LoVo (cell line): ENCODE data around the gene RSPO3.
"Not testable (repeated sequence)": the region's sequence is repeated elsewhere in the genome, so short reads cannot be mapped to it uniquely, and the experiment has no call there.

Experiments used
- DNase-seq: peaks from one replicate; pipeline ENCODE4 v3.0.0-alpha.2; 2016; ENCODE audit warnings: low spot score

RSPO3 gene, protein sequence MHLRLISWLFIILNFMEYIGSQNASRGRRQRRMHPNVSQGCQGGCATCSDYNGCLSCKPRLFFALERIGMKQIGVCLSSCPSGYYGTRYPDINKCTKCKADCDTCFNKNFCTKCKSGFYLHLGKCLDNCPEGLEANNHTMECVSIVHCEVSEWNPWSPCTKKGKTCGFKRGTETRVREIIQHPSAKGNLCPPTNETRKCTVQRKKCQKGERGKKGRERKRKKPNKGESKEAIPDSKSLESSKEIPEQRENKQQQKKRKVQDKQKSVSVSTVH

DNA sequence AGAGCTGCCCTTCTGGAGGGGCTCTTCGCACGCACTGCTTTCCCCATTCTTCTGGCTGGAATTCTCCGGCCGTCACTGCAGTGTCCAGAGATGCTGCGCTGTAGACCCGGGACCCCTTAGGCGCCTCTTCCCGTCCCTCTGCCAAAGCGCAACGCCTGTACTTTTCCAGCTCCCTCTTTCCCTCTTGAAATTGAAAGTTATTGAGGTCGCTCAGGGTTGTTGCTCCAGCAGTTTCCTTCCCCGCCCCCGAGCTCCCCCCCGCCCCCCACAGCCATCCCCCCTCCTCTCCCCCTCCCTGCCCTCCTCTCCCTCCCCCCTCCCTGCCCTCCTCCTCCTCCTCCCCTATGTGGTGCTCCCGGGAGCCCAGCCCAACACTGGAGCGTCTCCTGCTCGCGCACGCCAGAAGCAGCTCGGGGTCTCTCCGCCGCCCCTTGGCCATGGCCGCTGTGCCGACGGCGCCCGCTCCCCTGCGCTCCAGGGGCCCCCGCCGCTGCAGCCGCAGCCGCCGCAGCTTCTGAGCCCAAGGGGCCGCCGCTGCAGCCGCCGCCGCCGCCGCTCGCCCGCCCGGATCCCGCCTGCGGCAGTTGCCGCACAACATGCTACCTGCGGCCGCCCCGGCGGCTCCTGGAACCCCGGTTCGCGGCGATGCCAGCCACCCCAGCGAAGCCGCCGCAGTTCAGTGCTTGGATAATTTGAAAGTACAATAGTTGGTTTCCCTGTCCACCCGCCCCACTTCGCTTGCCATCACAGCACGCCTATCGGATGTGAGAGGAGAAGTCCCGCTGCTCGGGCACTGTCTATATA is at the start of gene RSPO3:
RSPO3 (plus strand) TSS at position 374 of the 804 bp plus-strand sequence. CDS start 522 bp downstream, outside the sequence.
- no peak for DNase-seq

DNA sequence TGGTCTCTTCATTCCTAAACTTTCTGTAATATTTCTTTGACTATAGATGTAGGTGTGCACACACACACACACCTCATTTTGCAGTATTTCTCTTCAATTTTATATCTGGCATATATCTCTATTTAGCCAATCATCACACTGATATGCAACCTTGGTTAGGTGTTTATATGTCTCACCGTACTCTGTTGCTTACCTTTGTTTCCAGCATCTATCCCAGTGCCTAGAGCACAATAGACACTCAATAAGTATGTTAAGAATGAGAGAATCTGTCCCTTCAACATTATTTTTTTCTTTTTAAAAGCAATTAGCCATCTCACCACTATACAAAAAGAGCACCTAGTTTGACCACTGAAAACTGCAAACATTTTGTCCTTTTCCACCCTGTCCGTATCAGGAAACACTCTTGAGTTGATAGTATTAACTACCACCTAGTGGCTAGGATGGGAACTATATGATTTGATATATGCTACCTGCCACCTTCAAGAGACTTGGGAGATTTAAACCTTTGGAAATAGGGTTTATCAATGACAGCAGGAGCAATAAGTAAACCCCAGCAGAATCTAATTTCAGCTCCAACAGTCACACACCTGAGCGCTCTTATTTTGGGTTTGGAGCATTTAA is 48.7 kb upstream of the RSPO3 start:
- DNase-seq, result peak; percentile 19

DNA sequence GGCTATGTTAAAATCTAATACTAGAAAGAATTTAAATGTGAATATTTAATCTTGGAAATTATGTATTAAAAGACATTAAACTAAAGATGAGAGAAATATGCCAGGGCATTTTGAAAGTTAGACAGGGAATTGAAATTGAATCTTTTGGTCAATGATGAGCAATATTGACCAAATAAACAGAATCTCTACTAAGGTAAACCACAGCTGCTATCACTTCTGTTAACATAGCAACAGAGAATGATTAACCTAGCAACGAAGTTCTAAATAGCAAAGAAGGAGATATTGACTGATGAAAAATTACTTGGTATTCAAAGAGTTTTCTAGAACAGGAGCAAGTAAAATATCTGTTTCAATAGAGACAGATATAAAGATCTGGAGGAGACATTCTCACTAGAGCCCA is 45.2 kb upstream of the RSPO3 start:
- no peak for DNase-seq

DNA sequence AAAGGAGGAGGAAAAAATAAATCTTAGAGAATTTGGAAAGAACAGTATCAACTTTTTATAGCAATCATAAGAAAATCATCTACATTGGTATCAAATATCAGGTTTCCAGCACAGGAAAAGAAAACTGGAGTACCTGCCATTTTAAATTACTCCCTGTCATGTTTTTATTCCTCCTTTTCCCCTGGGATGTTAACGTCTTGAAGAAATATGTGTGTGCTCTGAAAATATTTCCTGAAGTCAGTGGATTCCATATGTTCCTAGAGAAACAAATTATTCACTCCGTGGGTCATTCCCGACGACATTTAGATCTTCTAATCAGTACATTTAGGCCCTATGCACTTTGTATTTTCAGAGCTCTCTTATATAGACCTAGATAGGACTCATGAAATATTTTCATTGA is 42.0 kb upstream of the RSPO3 start:
- DNase-seq, result no peak

DNA sequence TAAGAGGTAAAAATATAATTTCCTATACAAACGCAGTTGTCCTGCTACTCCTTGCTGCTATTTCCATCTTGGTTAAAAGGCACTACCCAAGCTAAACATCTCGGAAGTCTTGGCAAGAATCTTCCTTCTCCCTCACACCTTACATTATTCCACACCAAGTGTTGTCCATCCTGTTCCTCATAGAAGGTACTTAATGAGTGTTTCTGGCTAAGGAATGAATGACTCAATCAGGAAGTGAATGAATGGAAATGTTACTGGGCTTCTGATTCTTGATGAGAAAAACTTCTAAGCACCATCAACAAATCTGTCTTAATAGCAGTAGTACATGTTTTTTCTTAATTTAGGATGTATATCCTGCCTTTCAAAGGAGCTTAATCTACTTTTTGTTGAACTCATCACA is 40.6 kb upstream of the RSPO3 start:
- DNase-seq, result no peak

DNA sequence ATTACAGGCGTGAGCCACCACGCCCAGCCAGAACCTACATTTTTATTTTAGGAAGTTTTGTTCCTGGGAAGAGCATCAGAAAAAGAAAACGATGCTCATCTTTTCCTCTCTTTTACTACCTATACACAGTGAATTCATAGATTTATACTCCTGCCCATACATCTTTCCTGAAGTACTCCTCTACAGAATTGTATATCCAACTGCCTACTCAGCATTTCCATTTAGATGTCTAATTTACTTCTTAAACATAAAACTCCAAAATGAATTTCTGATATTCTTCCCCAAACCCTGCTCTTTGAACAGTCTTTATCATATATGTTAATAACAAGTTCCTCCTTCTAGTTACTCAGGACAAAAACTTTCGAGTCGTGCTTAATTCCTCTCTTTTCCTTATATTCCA is 39.8 kb upstream of the RSPO3 start:
- DNase-seq, result no peak

DNA sequence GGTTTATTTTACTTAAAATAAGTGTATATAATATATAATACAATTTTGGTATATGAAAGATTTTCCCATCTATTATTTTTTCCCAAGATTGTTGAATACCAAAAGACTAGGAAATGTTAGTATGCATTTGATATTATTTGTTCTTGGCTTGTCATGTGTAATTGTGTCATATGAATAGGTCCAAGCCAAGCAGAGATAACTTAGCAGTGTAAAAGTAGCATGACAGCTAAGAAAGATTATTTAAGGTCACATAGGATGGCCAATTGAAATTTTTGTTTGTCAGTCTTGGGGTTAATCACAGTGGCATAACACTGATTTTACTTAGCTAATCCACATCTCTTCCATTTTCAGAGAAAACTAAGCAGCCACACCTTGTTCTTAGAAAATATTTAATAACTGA is 38.8 kb upstream of the RSPO3 start:
- no peak for DNase-seq

DNA sequence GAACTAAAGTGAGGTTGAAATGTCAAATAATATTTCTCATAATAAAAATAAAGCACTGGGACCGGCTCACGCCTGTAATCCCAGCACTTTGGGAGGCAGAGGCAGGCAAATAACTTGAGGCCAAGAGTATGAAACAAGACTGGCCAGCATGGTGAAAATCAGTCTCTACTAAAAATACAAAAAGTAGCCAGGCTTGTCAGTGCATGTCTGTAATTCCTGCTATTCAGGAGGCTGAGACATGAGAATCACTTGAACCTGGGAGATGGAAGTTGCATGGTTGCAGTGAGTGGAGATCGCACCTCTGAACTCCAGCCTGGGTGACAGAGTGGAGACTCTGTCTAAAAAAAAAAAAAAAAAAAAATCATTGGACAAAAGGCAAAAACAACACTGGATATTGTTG is 38.4 kb upstream of the RSPO3 start:
- DNase-seq, result no peak

DNA sequence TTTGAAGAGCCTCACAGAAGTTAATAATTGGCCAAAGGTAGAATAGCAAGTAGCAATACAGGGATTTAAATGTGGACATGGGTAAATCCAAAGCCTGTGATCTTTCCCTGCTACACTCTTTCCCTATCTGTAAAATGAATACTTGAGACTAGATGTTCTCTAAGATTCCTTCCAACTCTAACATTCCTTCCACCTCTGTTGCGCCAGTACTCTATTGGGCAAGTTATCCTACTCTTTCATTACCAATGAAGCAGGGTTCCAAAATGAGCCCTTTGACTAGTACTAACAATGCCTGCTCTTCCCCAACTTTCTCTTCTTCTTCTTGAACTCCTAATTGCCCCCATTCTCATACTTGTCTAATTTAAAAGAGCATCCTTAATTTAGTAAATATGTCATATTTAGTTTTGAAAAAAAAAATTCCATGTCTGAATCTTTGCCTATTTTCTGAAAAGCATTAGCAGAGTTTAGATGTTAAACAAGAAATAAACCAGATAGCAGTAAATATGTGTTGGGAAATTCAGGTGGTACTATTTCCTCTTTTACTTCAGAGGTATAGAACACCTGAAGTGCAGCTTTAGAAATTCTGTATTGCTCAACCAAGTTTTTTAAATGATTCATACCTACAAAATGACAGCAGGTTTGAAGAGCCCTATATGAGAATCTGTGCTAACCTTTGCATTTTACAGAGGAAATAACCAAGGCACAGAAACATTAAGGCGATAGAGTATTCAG is 35.1 kb upstream of the RSPO3 start:
- DNase-seq, result no peak

DNA sequence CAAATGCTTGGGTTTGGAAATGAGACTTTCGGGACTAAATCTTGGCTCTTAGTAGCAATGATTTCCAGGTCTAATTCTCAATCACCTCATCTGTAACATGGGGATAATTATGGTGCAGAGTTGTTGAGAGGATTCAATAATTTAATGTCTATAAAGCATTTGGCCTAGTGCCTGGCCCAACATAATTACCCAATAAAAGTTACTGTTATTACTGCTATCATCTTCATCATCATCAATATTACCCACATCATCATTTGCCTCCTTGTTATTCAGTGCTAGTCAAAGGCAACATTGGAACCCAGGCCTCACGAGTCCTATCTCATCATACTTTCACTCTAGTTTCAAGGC is 34.5 kb upstream of the RSPO3 start:
- no peak for DNase-seq

DNA sequence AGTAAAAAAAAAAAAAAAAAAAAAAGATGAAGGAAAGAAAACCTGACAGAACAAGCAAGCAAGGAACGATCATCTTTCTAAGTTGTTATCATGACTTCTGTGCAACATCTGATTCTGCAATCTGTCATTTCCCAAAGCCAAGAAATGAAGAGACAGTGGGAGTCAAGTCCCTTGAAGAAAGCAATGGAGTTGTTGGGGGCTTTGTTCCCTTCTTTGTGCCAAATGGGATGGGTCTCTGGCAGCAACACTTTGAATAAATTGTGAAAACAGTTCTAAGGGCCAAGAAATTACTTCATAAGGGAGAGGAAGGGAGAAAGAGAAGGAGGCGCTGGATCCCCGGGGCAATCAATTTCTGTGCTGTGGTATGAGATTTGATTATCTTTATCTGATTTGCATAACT is 33.3 kb upstream of the RSPO3 start:
- no peak for DNase-seq

DNA sequence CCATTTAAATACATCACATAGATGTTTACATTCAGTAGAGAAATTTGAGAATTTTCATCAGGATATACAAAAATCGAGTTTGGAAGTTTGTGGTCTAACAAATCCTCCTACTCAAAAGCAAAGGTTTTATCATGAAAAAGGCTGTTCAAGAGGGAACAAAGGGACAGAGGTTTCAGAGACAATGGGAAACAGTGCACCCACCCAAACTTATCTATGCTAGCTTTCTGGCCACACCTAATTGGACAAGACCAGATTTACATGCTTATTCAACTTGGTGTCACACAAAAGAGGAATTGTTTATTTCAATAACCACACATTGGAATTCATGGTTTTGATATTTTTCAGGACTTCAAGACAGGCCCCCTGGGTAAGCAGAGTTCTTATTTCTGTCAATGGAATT is 28.4 kb upstream of the RSPO3 start:
- no peak for DNase-seq

DNA sequence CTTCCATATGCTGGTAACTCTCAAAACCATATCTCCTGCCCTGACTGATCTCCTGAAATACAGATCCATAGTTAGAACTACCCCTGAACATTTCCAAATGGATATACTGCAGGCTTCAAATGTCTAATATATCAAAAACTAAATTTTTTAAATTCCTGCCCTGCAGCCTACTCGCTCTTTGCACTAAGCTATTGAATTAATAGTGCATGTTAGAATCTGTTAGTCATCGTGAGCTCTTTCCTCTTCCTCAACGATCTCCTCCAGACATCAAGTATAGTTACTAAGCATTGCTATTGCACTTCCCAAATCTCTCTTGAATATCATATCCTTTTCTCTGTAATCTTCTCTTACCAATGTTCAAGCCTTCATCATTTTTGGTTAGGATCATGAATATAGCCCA is 26.0 kb upstream of the RSPO3 start:
- no peak for DNase-seq

DNA sequence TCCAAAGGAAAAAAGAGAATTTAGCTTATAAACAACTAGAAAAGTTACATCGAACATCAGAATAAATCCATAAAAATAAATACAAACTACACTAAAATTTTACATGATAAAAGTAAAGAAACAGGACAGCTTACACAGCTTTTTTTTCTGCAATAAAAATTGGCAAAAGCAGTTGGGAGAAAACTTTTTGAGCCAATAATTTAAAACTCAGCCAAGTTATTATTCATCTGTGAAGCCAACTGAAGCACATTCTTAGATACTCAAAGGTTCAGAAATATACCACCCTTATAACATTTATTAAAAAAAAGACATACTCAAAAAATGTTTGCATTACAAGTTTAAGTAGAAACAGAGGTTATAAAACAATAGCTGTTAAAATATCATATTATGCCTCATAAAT is 23.7 kb upstream of the RSPO3 start:
- no peak for DNase-seq

DNA sequence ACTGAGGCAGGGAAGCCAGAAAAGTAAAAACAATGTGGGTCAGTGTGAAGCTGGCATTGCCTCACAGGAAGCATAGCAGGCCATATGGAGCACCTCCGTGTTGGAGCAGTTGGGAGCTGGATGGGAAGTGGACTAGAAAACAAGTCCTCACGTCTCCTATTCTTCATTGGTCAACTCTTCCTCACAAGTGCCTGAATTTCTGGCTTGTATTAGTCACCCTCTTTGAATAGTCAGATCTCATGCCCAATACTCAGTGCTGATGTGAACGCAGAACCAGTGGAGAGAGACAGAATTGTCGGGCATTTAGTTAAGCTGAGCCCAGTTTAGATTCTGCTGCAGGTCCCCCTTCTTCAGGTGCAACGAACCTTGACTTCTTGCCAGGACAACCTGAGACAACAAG is 22.3 kb upstream of the RSPO3 start:
- no peak for DNase-seq

DNA sequence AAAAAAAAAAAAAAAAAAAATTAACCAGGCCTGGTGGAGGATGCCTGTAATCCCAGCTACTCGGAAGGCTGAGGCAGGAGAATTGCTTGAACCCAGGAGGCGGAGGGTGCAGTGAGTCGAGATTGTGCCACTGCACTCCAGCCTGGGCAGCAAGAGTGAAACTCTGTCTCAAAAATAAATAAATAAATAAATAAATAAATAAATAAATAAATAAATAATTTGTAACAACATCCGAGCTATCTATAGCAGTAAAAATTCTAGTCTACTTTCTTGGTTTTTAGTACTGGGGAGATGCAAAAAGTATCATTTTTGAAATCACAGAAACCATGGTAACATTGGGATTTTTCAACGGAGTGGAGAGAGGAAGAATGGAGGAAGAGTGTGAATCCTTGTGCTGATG is 21.0 kb upstream of the RSPO3 start:
- DNase-seq, result not testable (repeated sequence)

DNA sequence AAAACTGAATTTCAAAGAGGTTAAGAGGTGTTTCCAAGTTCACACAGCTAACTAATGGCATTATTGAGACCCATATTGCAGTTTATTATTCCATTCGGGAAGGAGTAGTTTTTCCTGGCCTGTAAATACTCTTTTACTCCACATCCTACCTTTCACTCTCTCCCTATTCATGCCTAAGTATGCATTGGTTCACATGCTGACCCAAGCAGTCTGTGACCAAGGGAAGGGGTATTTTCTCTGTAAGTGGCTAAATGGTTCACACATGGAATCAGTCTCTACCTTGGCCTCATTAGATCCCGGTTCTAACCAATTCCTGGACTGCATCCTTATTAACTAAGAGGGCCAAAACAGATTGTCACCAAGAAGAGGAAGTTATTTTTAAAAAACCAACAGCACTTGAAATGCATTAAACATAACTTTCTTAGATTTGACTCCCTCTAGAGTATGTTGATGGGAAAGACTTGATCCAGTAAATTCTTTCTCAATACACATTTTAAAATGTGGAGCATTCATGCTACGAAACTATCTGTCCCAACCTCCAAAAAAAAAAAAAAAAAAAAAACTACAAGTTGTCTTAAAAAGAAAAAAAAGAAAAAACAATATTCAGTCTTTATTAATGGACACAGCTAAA is 17.8 kb upstream of the RSPO3 start:
- DNase-seq, result no peak

DNA sequence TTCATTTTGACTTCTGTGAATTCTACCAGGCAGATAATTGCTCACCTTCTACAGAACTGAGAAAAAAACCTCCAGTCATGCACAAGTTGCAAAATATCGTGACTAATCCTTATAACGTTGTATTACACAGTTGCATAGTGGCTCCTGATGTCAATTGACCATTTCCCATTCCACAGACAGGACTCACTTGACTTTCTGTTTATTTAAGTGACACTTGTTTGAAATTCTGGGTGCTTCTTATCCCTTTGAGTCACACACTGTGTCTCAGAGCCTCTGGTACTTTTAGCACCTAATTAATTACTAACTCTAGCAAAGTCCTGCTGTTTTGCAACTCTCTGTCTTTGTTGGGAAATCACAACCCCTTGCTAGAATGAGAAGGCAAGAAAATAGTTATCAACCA is 16.2 kb upstream of the RSPO3 start:
- DNase-seq, result no peak

DNA sequence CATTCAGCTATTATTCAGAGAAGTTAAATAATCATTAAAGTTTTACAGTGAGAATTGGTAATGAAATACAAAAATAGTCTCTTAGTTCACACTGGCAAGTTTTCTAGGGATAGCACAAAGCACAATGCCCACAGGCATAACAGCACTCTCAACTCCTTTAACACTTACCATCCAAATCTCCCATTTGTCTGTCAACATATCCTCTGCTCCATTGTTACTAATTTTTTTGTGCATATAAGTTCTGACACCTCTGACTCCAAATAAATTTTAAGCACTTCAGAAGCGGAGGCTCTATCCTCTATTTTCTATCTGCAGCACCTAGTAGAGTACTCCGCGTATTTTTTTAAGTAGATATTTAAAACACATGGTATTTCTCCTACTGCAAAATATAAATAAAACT is 15.6 kb upstream of the RSPO3 start:
- DNase-seq, result no peak

DNA sequence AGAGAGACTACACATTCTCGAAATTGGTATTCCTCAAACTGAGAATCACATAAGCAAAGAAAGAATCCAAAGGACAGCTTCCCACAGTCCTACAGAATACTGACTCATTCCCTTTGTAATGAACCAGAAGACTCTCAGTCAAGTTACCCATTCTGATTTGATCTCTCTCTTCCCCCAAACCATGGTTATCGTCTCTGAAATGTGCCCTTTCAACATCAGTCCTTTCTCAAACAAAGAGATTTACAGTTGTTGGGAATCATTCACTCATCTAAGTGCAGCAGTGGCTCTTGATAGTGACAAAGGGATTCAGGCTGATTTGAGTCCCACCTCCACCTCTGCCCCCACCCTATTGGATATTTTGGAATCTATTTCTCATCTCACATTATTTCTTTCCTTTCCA is 15.0 kb upstream of the RSPO3 start:
- no peak for DNase-seq

DNA sequence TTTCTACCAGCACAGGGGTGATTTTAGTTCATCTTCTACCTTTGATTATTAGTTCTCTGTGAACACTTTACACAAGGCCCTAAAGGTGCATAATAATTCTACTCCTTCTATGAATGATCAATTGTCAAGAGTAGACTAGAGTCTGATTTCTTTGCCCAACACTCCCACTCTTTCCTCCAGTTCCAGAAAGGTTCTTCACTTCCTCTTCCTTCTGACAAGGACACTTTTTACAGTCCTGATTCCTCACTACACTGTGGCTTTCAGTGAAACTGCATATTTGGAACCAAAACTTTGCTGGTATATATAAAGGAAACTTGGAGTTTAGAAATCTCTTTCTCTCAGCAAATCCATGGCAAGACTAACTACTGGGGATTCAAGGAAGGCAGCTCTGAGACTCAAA is 10.6 kb upstream of the RSPO3 start:
- DNase-seq, result no peak

DNA sequence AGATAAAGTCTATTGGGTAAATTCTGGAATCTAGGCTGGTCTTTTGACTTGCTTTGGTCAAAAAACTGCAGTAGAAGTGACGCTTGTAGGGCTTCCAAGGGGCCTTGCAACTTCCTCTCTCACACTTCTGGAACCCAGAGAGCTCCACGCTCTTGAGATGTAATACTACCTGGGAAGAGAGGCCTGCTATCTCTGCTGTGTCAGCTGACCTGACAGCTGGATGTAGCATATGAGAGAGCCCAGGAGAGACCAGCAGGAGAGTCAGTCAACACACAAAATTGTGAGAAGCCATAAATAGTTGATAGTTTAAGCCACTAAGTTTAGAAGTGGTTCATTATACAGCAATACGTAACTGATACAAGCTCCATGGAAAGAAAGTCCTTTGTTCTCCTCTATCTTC is 7.8 kb upstream of the RSPO3 start:
- DNase-seq, result no peak
